GM12878 (cell line): ENCODE results near the gene AFG1L.

ENCODE experiments used
- RAD21 ChIP-seq: IDR thresholded peaks from 2 replicates; pipeline ENCODE4 v1.6.1; 2011; ENCODE audit warnings: mild to moderate bottlenecking, low read depth, low read length, moderate library complexity; ENCODE audit not compliant: insufficient read depth
- TF ChIP-seq, protein P1 (sequence below): fragments of 450-650 bp; IDR thresholded peaks from 2 replicates; pipeline ENCODE4 v1.6.1; 2017; ENCODE audit warnings: mild to moderate bottlenecking, low read depth, inconsistent platforms; ENCODE audit not compliant: poor library complexity, severe bottlenecking
- TF ChIP-seq, protein P2 (sequence below), 3 experiments: IDR thresholded peaks in 2 of 3; conservative IDR thresholded peaks in 1 of 3; 2 replicates each; pipeline ENCODE4 v1.5.1; 2011; ENCODE audit warnings: low read depth in 3 of 3, low read length in 3 of 3, mild to moderate bottlenecking in 3 of 3, control low read depth in 2 of 3, moderate library complexity in 2 of 3, inconsistent platforms in 1 of 3, mixed read lengths in 1 of 3; ENCODE audit not compliant: control insufficient read depth in 2 of 3, insufficient read depth in 1 of 3; ENCODE audit errors: extremely low read depth in 1 of 3
- TF ChIP-seq, protein P3 (sequence below): fragments of 450-650 bp; IDR thresholded peaks from 2 replicates; pipeline ENCODE4 v1.6.1; 2018; ENCODE audit warnings: mild to moderate bottlenecking, low read depth, moderate library complexity; ENCODE audit not compliant: partially characterized antibody

DNA sequence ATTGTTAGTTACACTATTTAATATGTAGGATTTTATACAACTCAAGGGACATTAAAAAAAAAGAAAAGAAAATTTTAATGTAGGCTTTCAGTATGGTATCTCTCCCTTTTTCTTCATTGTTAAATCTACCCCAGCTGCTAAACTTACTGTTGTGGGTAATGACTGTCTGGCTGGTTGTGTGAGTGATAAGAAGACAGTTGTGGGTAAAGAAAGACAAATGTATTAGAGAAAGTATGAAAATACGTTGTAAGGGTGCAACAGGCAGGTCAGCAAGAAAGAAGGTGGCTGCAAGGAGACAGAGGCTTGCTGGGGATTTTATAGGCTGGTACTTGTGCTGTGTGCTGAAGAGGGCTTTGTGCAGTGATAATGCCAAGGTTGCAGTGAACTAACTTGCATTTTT is 174.5 kb downstream of the AFG1L start:
- no peak for TF ChIP-seq RAD21
- TF ChIP-seq, protein P1, sequence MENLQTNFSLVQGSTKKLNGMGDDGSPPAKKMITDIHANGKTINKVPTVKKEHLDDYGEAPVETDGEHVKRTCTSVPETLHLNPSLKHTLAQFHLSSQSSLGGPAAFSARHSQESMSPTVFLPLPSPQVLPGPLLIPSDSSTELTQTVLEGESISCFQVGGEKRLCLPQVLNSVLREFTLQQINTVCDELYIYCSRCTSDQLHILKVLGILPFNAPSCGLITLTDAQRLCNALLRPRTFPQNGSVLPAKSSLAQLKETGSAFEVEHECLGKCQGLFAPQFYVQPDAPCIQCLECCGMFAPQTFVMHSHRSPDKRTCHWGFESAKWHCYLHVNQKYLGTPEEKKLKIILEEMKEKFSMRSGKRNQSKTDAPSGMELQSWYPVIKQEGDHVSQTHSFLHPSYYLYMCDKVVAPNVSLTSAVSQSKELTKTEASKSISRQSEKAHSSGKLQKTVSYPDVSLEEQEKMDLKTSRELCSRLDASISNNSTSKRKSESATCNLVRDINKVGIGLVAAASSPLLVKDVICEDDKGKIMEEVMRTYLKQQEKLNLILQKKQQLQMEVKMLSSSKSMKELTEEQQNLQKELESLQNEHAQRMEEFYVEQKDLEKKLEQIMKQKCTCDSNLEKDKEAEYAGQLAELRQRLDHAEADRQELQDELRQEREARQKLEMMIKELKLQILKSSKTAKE: no peak
- TF ChIP-seq, protein P2, sequence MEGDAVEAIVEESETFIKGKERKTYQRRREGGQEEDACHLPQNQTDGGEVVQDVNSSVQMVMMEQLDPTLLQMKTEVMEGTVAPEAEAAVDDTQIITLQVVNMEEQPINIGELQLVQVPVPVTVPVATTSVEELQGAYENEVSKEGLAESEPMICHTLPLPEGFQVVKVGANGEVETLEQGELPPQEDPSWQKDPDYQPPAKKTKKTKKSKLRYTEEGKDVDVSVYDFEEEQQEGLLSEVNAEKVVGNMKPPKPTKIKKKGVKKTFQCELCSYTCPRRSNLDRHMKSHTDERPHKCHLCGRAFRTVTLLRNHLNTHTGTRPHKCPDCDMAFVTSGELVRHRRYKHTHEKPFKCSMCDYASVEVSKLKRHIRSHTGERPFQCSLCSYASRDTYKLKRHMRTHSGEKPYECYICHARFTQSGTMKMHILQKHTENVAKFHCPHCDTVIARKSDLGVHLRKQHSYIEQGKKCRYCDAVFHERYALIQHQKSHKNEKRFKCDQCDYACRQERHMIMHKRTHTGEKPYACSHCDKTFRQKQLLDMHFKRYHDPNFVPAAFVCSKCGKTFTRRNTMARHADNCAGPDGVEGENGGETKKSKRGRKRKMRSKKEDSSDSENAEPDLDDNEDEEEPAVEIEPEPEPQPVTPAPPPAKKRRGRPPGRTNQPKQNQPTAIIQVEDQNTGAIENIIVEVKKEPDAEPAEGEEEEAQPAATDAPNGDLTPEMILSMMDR (IDR thresholded peaks at IDR 0.05 in 2 of 3, conservative IDR thresholded peaks at IDR 0.05 in 1 of 3; ENCODE audit: control insufficient read depth in 2 of 3, extremely low read depth in 1 of 3, insufficient read depth in 1 of 3, low read depth in 3 of 3, low read length in 3 of 3): no peak
- TF ChIP-seq, protein P3, sequence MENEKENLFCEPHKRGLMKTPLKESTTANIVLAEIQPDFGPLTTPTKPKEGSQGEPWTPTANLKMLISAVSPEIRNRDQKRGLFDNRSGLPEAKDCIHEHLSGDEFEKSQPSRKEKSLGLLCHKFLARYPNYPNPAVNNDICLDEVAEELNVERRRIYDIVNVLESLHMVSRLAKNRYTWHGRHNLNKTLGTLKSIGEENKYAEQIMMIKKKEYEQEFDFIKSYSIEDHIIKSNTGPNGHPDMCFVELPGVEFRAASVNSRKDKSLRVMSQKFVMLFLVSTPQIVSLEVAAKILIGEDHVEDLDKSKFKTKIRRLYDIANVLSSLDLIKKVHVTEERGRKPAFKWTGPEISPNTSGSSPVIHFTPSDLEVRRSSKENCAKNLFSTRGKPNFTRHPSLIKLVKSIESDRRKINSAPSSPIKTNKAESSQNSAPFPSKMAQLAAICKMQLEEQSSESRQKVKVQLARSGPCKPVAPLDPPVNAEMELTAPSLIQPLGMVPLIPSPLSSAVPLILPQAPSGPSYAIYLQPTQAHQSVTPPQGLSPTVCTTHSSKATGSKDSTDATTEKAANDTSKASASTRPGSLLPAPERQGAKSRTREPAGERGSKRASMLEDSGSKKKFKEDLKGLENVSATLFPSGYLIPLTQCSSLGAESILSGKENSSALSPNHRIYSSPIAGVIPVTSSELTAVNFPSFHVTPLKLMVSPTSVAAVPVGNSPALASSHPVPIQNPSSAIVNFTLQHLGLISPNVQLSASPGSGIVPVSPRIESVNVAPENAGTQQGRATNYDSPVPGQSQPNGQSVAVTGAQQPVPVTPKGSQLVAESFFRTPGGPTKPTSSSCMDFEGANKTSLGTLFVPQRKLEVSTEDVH: no peak
